Colonic mucosa (tissue), 4 donors: ENCODE results near the gene PLEKHM3. TPM values are rescaled to one million over a fixed set of nuclear protein-coding genes. Genes with fewer than 3 reads are reported as not detected.

Experiments used
- DNase-seq: peaks from one replicate; pipeline ENCODE4 v3.0.0-alpha.2; 2020
- H3K27ac ChIP-seq: fragments of 200-600 bp; one replicate; pipeline ENCODE4 v1.8.0; 2021
- H3K27me3 ChIP-seq: fragments of 200-600 bp; one replicate; pipeline ENCODE4 v1.8.0; 2021
- H3K36me3 ChIP-seq: fragments of 200-600 bp; one replicate; pipeline ENCODE4 v1.8.0; 2021
- H3K4me1 ChIP-seq: fragments of 200-600 bp; one replicate; pipeline ENCODE4 v1.8.0; 2021; ENCODE audit warnings: mild to moderate bottlenecking
- H3K4me3 ChIP-seq: fragments of 200-600 bp; one replicate; pipeline ENCODE4 v1.8.0; 2021
- H3K9ac ChIP-seq, 2 donors: one replicate each; pipeline ENCODE4 v1.7.0; 2013; ENCODE audit warnings: control low read depth in 2 of 2, low read depth in 2 of 2, low read length in 2 of 2
- H3K9me3 ChIP-seq: fragments of 200-600 bp; one replicate; pipeline ENCODE4 v1.8.0; 2021
- intact Hi-C: fragments of 100-400 bp; cut with DNase I; formaldehyde crosslinking; loops from one replicate; pipeline ENCODE4 v1.14.1; 2022
- total RNA-seq, 2 donors: library from RNA; stranded (reverse); fragmentation: NEBNext Ultra II Directional in 1 of 2; extraction: Animal tissue kit (Norgen Biotek cat#: 25700) in 1 of 2; gene quantifications; one replicate each; pipeline ENCODE4 v1.2.1, GENCODE V29; 2021
- TF ChIP-seq, protein P1 (sequence below): fragments of 200-600 bp; IDR thresholded peaks from one replicate; pipeline ENCODE4 v1.8.0; 2022; ENCODE audit warnings: antibody characterized with exemption, mild to moderate bottlenecking
- donor health status: healthy.
- donor health status: DM: no; HTN: no; CAD: no.
- donor health status: DM: no; HTN: no; CAD: no.

The PLEKHM3 gene
- total RNA-seq, 2 donors from 2014 or later, result 5.7 to 8.3 TPM

DNA sequence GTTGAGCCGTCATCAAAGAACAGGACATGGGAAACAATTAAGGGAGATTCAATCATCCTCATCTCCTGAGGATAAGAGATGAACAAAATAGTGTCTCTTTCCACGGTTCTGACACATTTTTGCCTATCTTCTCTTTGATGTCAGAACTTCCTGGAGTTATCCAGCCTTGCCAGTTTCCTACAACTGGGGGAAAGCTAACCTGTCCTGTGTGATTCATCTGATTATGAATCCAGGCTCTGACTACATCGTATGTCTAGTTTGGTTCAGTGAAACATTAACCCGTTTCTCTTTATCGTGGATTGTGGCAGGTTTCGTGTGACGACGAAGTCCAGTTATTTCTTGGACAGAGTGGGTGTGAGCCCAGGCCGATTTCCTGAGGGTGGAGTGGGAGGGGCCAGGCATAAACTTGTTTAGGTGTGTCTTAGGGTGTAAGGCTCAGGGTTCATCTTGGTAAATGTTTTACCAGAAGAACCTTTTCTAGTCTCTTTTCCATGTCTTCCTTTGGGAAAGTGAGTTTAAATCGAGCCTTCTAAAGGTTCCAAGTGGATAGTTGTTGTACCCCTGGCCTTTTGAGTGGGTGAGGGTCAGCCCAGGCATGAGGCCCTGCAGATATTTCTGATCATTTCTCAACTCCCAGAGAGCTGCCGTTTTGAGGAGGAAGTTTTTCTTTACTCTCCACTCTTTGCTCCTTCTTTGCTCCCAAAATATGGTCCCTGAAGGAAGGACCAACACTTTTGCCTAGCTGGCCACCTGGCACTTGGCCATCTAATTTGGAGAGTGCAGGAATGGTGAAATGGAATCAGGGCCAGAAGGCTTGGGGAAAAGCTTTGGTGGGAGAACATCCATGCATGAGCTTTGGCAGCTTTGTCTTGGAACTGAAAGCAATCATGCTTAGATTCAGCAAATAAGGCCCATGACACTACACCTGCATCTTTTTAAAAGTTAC lies 205.2 kb downstream of the PLEKHM3 start:
- H3K4me3 ChIP-seq, result no peak overlapping the region

DNA sequence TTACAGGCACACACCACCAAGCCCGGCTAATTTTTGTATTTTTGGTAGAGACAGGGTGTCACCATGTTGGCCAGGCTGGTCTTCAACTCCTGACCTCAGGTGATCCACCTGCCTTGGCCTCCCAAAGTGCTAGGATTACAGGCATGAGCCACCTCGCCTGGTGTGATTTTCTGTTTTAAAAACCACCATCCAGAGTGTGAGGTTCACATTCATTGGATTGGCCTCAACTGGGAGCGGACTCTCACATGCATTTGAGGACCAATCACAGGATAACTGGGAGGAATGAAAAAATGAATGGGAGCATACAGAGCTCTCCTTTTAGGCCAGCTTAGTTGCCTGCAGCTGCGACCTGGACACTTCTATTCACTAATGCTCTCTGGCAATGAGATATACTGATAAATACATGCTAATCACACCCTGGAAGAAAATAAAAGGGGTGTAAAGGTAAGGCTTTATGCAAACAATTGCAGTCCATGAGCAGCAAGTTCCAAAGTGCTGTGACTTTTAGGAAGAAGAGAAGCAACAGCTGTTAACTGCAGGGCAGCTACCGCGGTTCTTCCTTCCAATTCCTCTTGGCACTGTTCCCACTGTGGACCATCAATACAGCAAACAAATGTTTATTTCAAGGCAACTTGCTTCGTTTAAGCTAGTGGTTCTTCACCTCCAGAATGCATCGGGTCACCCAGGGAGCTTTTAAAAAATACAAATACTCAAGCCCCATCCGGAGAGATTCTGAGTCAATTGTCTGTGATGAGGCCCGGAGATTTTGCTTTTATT lies 206.1 kb downstream of the PLEKHM3 start:
- Histone ChIP-seq H3K36me3 (no peaks in the 10 kb centered on the region), H3K9me3 (no peaks in the 10 kb centered on the region), H3K27ac (peak overlapping the region; percentile 86), H3K4me3 (no peak overlapping the region), H3K27me3 (no peaks in the 10 kb centered on the region), H3K4me1 (no peaks in the 10 kb centered on the region), H3K9ac (peak overlapping the region in 1 of 2 donors; percentile 82)
- DNase-seq, result no peak
- intact Hi-C loops, result no loop called here
- TF ChIP-seq, protein P1, sequence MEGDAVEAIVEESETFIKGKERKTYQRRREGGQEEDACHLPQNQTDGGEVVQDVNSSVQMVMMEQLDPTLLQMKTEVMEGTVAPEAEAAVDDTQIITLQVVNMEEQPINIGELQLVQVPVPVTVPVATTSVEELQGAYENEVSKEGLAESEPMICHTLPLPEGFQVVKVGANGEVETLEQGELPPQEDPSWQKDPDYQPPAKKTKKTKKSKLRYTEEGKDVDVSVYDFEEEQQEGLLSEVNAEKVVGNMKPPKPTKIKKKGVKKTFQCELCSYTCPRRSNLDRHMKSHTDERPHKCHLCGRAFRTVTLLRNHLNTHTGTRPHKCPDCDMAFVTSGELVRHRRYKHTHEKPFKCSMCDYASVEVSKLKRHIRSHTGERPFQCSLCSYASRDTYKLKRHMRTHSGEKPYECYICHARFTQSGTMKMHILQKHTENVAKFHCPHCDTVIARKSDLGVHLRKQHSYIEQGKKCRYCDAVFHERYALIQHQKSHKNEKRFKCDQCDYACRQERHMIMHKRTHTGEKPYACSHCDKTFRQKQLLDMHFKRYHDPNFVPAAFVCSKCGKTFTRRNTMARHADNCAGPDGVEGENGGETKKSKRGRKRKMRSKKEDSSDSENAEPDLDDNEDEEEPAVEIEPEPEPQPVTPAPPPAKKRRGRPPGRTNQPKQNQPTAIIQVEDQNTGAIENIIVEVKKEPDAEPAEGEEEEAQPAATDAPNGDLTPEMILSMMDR, result no peak

More for the DNA sequence above, 205.2 kb downstream of the PLEKHM3 start:
- TF ChIP-seq, protein P1, result no peak
- H3K9ac ChIP-seq, result peak overlapping the region; percentile 46 to 82
- DNase-seq, result peak; percentile 94
- H3K36me3 ChIP-seq, result no peaks in the 10 kb centered on the region
- no peaks in the 10 kb centered on the region for H3K27me3 ChIP-seq
- peak overlapping the region; percentile 86 for H3K27ac ChIP-seq
- H3K4me1 ChIP-seq, result no peaks in the 10 kb centered on the region
- H3K9me3 ChIP-seq, result no peaks in the 10 kb centered on the region
- intact Hi-C loops, result no loop called here

DNA sequence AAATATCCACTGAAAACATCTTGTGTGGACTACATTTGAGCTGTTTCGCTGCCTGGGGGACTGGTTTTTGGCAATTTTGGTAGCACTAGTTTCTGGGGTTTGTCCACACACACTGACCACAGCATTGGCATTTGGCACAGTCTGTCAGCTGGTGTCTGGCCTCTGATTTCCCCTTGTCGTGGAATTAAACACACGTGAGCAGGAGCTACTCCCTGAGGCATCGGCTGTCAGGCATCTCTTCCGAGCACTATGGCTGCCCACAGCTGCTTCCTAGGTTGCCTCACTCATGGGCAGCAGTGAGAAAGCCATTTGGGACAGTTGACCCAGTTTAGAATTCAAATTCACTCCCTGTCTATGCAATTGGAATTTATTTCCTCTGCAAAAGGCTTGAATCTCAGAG lies 208.8 kb downstream of the PLEKHM3 start:
- no peak for DNase-seq
- no peak overlapping the region for H3K4me3 ChIP-seq
- no peaks in the 10 kb centered on the region for H3K27me3 ChIP-seq
- intact Hi-C loops, result no loop called here
- no peaks in the 10 kb centered on the region for H3K9me3 ChIP-seq
- H3K4me1 ChIP-seq, result no peaks in the 10 kb centered on the region
- H3K9ac ChIP-seq, result peak overlapping the region in 1 of 2 donors; percentile 19
- TF ChIP-seq, protein P1, result no peak
- no peaks in the 10 kb centered on the region for H3K36me3 ChIP-seq
- H3K27ac ChIP-seq, result peak overlapping the region; percentile 86

DNA sequence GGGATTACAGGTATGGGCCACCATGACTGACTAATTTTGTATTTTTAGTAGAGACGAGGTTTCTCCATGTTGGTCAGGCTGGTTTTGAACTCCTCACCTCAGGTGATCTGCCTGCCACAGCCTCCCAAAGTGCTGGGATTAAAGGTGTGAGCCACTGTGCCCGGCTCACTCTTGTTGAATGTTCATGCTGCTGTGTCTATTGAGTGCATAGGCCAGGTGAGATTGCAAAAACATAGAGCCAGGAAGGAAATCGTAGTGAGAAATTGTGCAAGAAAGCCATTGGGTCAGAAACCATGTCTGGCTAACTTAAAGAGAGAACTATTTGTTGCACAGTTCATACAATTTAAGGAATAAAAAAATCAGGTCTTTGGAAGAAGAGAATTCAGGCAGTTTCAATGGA lies 210.1 kb downstream of the PLEKHM3 start:
- no peaks in the 10 kb centered on the region for H3K36me3 ChIP-seq
- peaks cover 5% of the 10 kb centered on the region for H3K4me1 ChIP-seq
- TF ChIP-seq, protein P1, result no peak
- no peak overlapping the region for H3K9ac ChIP-seq
- H3K4me3 ChIP-seq, result no peak overlapping the region
- H3K27me3 ChIP-seq, result no peaks in the 10 kb centered on the region
- no peaks in the 10 kb centered on the region for H3K9me3 ChIP-seq
- no peak overlapping the region for H3K27ac ChIP-seq
- no peak for DNase-seq
- intact Hi-C loops, result no loop called here

DNA sequence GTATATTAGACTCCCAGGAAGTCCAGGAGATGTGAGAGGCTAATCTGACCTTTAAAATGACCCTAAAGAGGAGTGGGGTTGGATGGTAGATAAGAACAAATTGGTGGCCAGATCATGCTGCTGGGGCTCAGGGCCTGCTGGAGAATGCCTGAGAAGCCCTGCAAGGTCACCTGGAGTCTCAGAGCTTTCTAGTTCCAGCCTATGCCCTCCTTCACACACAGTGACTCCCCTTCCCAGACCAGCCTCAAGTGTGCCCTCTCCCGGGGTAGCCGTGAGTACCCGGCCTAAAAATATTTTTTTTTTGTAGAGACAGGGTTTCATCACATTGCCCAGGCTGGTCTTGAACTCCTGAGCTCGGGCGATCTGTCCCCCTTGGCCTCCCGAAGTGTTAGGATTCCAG lies 211.4 kb downstream of the PLEKHM3 start:
- peaks cover 5% of the 10 kb centered on the region for H3K4me1 ChIP-seq
- TF ChIP-seq, protein P1, result no peak

More for the DNA sequence above, 211.4 kb downstream of the PLEKHM3 start:
- no peak for DNase-seq
- H3K36me3 ChIP-seq, result no peaks in the 10 kb centered on the region
- intact Hi-C loops, result no loop called here
- no peak overlapping the region for H3K27ac ChIP-seq
- no peak overlapping the region for H3K9ac ChIP-seq
- H3K9me3 ChIP-seq, result no peaks in the 10 kb centered on the region
- no peak overlapping the region for H3K4me3 ChIP-seq
- no peaks in the 10 kb centered on the region for H3K27me3 ChIP-seq
